Stimulated activated CD4-positive, alpha-beta T cell treated with anti-CD3 and anti-CD28 coated beads, TNF-alpha, amount 100 ng/mL, for 4 hours (primary cell): ENCODE data around the gene ILKAP.

Experiments
- DNase-seq, 3 experiments: peaks; one replicate each; pipeline ENCODE4 v3.0.0-alpha.2; 2020; ENCODE audit warnings: low read depth in 3 of 3

Gene ILKAP, protein sequence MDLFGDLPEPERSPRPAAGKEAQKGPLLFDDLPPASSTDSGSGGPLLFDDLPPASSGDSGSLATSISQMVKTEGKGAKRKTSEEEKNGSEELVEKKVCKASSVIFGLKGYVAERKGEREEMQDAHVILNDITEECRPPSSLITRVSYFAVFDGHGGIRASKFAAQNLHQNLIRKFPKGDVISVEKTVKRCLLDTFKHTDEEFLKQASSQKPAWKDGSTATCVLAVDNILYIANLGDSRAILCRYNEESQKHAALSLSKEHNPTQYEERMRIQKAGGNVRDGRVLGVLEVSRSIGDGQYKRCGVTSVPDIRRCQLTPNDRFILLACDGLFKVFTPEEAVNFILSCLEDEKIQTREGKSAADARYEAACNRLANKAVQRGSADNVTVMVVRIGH

GRCh38 chr2:238203094-238203972 is at the start of gene ILKAP:
ILKAP (minus strand) TSS chr2:238203695; CDS start chr2:238203553, 142 bp downstream.
- peak; percentile 82 to 87 (median 86) for DNase-seq

DNA sequence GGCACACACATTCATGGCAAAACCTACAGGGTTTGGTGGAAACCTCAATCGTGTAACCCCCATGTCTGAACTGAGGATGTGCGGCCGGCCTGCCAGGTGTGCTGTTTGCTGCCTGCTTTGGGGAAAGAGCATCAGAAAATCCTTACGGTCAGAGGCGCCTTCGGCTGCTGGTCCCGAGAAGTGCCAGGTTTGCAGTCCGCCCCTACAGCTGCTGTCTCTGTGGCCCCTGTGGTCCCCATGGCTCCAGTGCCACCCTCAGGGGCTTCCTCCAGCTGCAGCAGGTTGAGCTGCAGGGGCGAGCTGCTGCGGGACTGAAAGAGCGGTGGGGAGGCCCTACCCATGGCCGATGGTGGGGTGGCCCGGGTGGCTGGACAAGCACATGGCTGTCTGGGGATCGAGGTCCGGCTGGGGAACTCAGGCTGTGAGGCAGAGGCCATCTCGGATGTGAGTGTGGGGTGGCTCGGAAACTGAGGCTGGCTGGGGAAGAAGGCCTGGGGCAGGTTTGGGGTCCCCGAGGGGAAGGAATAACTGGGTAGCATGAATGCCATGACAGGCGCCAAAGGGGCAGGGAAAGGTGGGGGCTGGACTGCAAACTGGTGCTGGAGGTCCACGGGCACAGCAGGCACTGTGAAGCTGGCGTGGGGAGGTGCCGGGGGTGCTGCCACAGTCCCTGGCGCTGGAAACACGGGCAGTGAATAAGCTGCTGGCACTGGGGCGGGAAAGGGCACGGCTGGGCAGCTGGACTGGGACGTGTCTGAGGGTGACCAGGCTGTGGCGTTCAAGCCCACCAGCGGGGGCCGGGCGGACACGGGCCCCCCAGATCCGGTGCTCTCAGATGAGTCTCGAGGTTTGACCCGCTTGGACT is 49.5 kb upstream of the ILKAP start:
- no peak for DNase-seq

- DNase-seq, result no peak
Observed at GRCh38 chr2:238251986-238252385, 48.5 kb upstream of the ILKAP start.

- no peak for DNase-seq
Observed at GRCh38 chr2:238251331-238251730, 47.8 kb upstream of the ILKAP start.

- no peak for DNase-seq
Observed at GRCh38 chr2:238250896-238251295, 47.4 kb upstream of the ILKAP start.

- DNase-seq, result no peak
Observed at GRCh38 chr2:238247841-238248453, 44.5 kb upstream of the ILKAP start.

DNA sequence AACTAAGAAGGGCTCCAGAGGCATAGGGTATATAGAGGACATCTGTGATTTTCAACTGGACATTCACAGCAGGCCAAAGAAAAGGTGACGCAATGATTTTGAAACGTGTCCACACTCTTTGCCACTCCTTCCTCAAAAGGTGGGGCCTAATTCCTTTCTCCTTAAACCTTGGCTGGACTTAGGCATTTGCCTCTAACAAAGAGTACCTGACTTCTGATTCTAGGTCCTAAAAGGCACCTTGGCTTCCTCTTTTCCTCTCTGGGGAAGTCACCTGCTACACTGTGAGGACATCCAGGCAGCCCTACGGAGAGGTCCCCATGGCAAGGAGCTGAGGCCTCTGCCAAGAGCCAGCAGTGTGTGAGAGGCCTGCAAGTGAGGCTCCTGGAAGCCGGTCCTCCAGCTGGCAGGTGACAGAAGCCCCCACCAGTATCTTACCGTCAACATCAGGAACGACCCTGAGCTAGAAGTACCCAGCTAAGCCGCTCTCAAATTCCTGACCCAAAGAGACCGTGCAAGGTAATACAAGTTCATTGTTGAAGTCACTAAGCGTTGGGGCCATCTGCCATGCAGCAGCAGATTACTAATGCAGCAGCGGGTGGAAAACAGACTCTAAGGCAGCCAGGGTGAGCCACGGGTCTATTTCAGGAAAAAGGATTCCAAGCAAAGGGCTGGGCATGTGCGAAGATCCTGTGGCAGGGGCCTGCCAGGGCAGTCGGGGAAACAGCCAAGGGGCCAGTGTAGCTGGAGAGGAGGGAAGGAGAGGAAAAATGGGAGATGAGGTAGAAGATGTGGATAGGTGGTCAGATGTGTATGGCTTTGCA is 43.7 kb upstream of the ILKAP start:
- DNase-seq, result no peak

DNA sequence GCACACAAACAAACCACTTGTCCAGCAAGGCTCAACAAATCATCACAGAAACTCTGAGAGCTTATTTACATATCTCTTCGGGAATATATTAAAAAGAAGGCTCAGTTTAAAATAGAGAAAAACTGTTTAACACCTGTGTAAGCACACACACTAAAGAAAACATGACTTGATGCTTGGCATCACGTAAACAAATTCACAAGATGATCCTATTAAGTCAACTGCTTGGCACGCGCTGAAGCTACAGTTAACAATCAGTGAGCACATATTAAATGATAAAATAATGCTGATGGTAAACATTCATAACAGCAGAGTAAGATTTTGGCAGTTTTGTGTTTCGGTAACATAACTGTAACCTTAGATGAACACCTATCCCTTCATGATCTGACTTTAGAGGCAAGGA is 40.7 kb upstream of the ILKAP start:
- DNase-seq, result no peak

GRCh38 chr2:238243496-238244076 is 40.1 kb upstream of the ILKAP start:
- no peak for DNase-seq

DNA sequence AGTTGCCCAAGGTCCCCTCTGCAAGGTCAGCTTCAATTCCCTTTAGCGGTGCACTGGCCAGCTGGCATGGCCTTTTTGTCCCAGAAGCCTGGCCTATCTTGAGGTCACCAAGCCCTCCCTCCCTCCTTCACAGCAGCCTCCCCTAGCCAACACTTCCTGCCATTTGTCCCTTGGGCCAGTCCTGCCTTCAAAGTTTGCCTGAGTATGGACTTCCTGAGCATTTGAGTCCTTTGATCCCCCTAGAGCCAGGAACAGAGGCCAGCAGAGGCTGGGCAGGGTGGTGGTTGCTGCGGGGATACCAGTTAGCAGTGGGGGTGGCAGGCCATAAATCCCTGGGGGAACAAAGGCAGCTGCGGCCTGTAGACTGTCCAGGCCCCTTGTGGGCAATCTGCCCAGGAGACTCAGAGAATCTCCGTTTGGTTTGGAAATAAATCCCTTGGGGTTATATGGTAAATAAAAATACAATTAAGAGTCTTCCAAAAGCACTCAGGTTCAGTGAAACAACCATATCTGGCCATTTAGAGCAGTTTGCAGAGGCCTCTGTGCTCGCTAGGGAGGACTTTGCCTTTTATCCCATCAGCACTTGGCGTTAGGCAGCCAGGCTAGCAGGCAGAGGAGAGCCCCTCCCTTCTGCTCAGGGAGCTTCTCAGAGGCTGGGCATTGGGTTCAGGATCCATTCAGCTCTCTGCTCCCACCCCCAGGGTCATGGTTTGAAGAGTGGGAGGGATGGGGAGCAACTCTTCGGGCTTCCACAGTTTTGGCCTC is 39.4 kb upstream of the ILKAP start:
- DNase-seq, result no peak

DNA sequence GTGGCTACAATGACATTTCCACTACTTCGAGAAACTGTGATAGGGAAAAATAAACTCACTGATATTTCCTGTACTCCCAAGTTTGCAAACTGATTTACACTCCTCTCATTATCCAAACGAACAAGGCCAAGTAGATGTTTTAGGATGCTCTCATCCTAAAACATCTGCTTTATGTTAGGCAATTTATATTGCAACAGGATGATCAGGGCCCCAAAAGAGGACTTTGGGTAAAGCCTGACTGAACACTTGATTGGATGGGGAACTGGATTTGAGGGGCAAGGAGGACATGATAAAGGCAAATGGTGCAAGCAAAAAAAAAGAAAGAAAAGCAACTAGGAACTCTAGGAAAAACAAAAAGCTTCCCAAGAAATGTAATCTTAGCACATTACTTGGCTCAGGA is 38.5 kb upstream of the ILKAP start:
- DNase-seq, result no peak

- no peak for DNase-seq
Observed at GRCh38 chr2:238240757-238241711, 37.5 kb upstream of the ILKAP start.

GRCh38 chr2:238239863-238240756 is 36.6 kb upstream of the ILKAP start, which contains the start of gene HES6:
HES6 (minus strand) TSS chr2:238240038; CDS start chr2:238239905, 133 bp downstream.
- DNase-seq, result peak; percentile 32 to 65 (median 36)

GRCh38 chr2:238239543-238239862 is 36.0 kb upstream of the ILKAP start:
- peak in 1 of 3 experiments; percentile 19 for DNase-seq

DNA sequence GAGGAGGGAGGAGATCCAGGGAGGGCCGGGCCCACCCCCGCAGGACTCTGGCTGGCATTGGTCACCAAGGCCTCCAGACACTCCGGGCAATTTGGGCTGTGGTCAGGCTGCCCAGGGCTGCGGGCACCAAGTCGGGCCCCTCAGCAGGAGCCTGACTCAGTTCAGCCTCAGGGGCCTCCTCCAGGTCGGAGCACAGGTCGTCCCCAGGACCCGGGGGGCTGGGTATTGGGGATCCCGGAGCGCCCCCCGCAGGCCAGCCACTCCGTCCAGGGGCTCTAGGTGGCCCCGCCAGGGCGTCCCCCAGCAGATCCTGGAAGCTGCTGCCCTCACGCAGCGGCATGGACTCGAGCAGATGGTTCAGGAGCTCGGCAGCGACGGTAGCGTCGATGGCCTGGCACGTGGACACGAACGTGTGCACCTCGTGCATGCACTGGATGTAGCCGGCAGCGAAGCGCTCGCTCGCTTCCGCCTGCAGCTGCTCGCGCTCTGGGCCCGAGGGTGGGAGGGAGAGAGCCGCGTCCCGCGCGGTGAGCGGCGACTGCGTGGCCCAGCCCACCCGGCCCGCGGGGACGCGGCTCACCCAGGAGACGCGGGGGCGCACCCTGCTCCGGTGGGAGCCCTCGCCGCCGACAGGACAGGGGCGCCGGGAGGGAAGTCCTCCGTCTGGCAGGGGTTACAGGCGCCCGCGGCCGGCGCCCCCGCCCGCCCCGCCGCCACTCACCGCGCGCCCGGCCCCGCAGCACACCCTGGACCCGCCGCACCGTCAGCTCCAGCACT is 35.5 kb upstream of the ILKAP start:
- no peak for DNase-seq

- DNase-seq, result no peak
Observed at GRCh38 chr2:238238311-238238765, 34.8 kb upstream of the ILKAP start.
